H9 (cell line): Measurements from ENCODE around the gene LPAR2. TPM values are rescaled to one million over a fixed set of nuclear protein-coding genes. Genes with fewer than 3 reads are reported as not detected.

Experiments used
- DNase-seq: peaks from one replicate; pipeline ENCODE4 v3.0.0-alpha.2; 2017
- H2AFZ ChIP-seq: one replicate; pipeline ENCODE4 v1.6.1; 2013; ENCODE audit warnings: mild to moderate bottlenecking, low read length, control low read depth, moderate library complexity
- H2AK5ac ChIP-seq: 2 replicates; pipeline ENCODE4 v1.6.1; 2013; ENCODE audit warnings: low read length, control low read depth, mixed read lengths; ENCODE audit not compliant: insufficient read length
- H2BK120ac ChIP-seq: one replicate; pipeline ENCODE4 v1.6.1; 2013; ENCODE audit warnings: low read depth, mild to moderate bottlenecking, low read length, control low read depth, inconsistent platforms; ENCODE audit not compliant: poor library complexity, severe bottlenecking
- H2BK12ac ChIP-seq: 2 replicates; pipeline ENCODE4 v1.6.1; 2013; ENCODE audit warnings: low read length, control low read depth, mixed read lengths, low read depth; ENCODE audit not compliant: insufficient read length
- H2BK15ac ChIP-seq: 2 replicates; pipeline ENCODE4 v1.6.1; 2013; ENCODE audit warnings: low read depth, low read length, control low read depth
- H2BK20ac ChIP-seq: one replicate; pipeline ENCODE4 v1.6.1; 2013; ENCODE audit warnings: low read depth, mild to moderate bottlenecking, low read length, control low read depth, inconsistent platforms; ENCODE audit not compliant: poor library complexity, severe bottlenecking
- H2BK5ac ChIP-seq: 2 replicates; pipeline ENCODE4 v1.6.1; 2013; ENCODE audit warnings: low read length, control low read depth, mixed read lengths; ENCODE audit not compliant: insufficient read length
- H3K14ac ChIP-seq: 2 replicates; pipeline ENCODE4 v1.6.1; 2013; ENCODE audit warnings: low read length, control low read depth; ENCODE audit not compliant: insufficient read depth
- H3K18ac ChIP-seq: 2 replicates; pipeline ENCODE4 v1.6.1; 2013; ENCODE audit warnings: low read depth, mild to moderate bottlenecking, mixed read lengths, low read length, control low read depth; ENCODE audit not compliant: insufficient read length
- H3K23ac ChIP-seq: 2 replicates; pipeline ENCODE4 v1.6.1; 2013; ENCODE audit warnings: low read length, control low read depth, mixed read lengths, low read depth; ENCODE audit not compliant: insufficient read length
- H3K23me2 ChIP-seq: 2 replicates; pipeline ENCODE4 v1.6.1; 2013; ENCODE audit warnings: low read depth, mild to moderate bottlenecking, mixed read lengths, low read length, control low read depth; ENCODE audit not compliant: insufficient read length, poor library complexity, severe bottlenecking
- H3K27ac ChIP-seq: 2 replicates; pipeline ENCODE4 v1.5.1; 2013; ENCODE audit warnings: low read length, control low read depth, mixed read lengths, low read depth; ENCODE audit not compliant: insufficient read length
- H3K27me3 ChIP-seq: 2 replicates; pipeline ENCODE4 v1.6.1; 2013; ENCODE audit warnings: low read length, control low read depth, inconsistent platforms; ENCODE audit not compliant: insufficient read depth
- H3K4ac ChIP-seq: 2 replicates; pipeline ENCODE4 v1.6.1; 2013; ENCODE audit warnings: low read depth, mild to moderate bottlenecking, control low read depth, inconsistent platforms, low read length, moderate library complexity
- H3K4me1 ChIP-seq: 2 replicates; pipeline ENCODE4 v1.6.1; 2013; ENCODE audit warnings: low read length, control low read depth, inconsistent platforms; ENCODE audit not compliant: insufficient read depth
- H3K4me2 ChIP-seq: 2 replicates; pipeline ENCODE4 v1.6.1; 2013; ENCODE audit warnings: low read length, control low read depth, mixed read lengths; ENCODE audit not compliant: insufficient read length, insufficient read depth
- H3K56ac ChIP-seq: 2 replicates; pipeline ENCODE4 v1.6.1; 2013; ENCODE audit warnings: low read depth, mild to moderate bottlenecking, mixed read lengths, low read length, control low read depth; ENCODE audit not compliant: insufficient read length
- H3K79me1 ChIP-seq: 2 replicates; pipeline ENCODE4 v1.6.1; 2013; ENCODE audit warnings: low read depth, mild to moderate bottlenecking, moderate library complexity, low read length, control low read depth, inconsistent platforms; ENCODE audit not compliant: insufficient read depth, poor library complexity, severe bottlenecking
- H3K79me2 ChIP-seq: 2 replicates; pipeline ENCODE4 v1.6.1; 2013; ENCODE audit warnings: low read length, control low read depth, inconsistent platforms; ENCODE audit not compliant: insufficient read depth
- H3K9ac ChIP-seq: 2 replicates; pipeline ENCODE4 v1.6.1; 2013; ENCODE audit warnings: low read length, control low read depth, mixed read lengths; ENCODE audit not compliant: insufficient read length; ENCODE audit errors: extremely low read depth
- H3K9me3 ChIP-seq: one replicate; pipeline ENCODE4 v1.6.1; 2013; ENCODE audit warnings: low read depth, low read length, inconsistent platforms; ENCODE audit not compliant: control insufficient read depth
- H3T11ph ChIP-seq: one replicate; pipeline ENCODE4 v1.6.1; 2013; ENCODE audit warnings: mild to moderate bottlenecking, low read length, control low read depth, inconsistent platforms
- H4K20me1 ChIP-seq: one replicate; pipeline ENCODE4 v1.6.1; 2013; ENCODE audit not compliant: control insufficient read depth, insufficient read length, insufficient read depth
- H4K5ac ChIP-seq: 2 replicates; pipeline ENCODE4 v1.6.1; 2013; ENCODE audit warnings: low read depth, mild to moderate bottlenecking, mixed read lengths, low read length, control low read depth; ENCODE audit not compliant: insufficient read length
- H4K8ac ChIP-seq: replicated peaks from 2 replicates; pipeline ENCODE4 v1.6.1; 2013; ENCODE audit warnings: low read length, control low read depth, mixed read lengths, low read depth; ENCODE audit not compliant: insufficient read length
- H4K91ac ChIP-seq: 2 replicates; pipeline ENCODE4 v1.6.1; 2013; ENCODE audit warnings: low read depth, mild to moderate bottlenecking, moderate library complexity, mixed read lengths, low read length, control low read depth; ENCODE audit not compliant: insufficient read length
- H3K27ac Mint-ChIP-seq, 3 experiments: 2 replicates in 2 of 3; 3 replicates in 1 of 3; pipeline ENCODE4 v1.8.0; 2020 to 2021; ENCODE audit warnings: mixed read lengths in 3 of 3, mild to moderate bottlenecking in 1 of 3, moderate library complexity in 1 of 3
- H3K27me3 Mint-ChIP-seq: 2 replicates; pipeline ENCODE4 v1.8.0; 2021; ENCODE audit warnings: low read depth, mild to moderate bottlenecking, moderate library complexity, mixed read lengths
- H3K36me3 Mint-ChIP-seq, 3 experiments: 2 replicates in 2 of 3; 3 replicates in 1 of 3; pipeline ENCODE4 v1.8.0; 2020 to 2021; ENCODE audit warnings: low read depth in 3 of 3, mixed read lengths in 3 of 3; ENCODE audit not compliant: insufficient read depth in 1 of 3
- H3K4me1 Mint-ChIP-seq, 2 experiments: 2 replicates each; pipeline ENCODE4 v1.8.0; 2020; ENCODE audit warnings: mixed read lengths in 2 of 2
- H3K4me3 Mint-ChIP-seq, 2 experiments: 2 replicates in 1 of 2; 3 replicates in 1 of 2; pipeline ENCODE4 v1.8.0; 2020 to 2021; ENCODE audit warnings: mild to moderate bottlenecking in 2 of 2, mixed read lengths in 2 of 2, moderate library complexity in 1 of 2
- H3K9me3 Mint-ChIP-seq, 2 experiments: 2 replicates in 1 of 2; 3 replicates in 1 of 2; pipeline ENCODE4 v1.8.0; 2020; ENCODE audit warnings: mild to moderate bottlenecking in 2 of 2, mixed read lengths in 2 of 2, moderate library complexity in 1 of 2
- WGBS: extraction: QIAGEN DNeasy Blood & Tissue Kit; methylation state at CpG from one replicate; pipeline ENCODE4 v1.1.7; 2013; ENCODE audit warnings: missing lambda C conversion rate, low lambda C conversion rate, mixed read lengths; ENCODE audit not compliant: insufficient read length; ENCODE audit errors: extremely low coverage; 5-methylcytosine and 5-hydroxymethylcytosine counted together
- total RNA-seq: library from RNA; stranded (reverse); gene quantifications from 2 replicates; pipeline ENCODE4 v1.2.1, GENCODE V29; 2021
- TF ChIP-seq, protein P1 (sequence below): fragments of 200-600 bp; sonication (generic); conservative IDR thresholded peaks from 3 replicates; pipeline ENCODE4 v1.8.0; 2021; ENCODE audit warnings: antibody characterized with exemption, mild to moderate bottlenecking

LPAR2 gene
- total RNA-seq, 1 experiment from 2014 or later = 51.8 TPM

DNA sequence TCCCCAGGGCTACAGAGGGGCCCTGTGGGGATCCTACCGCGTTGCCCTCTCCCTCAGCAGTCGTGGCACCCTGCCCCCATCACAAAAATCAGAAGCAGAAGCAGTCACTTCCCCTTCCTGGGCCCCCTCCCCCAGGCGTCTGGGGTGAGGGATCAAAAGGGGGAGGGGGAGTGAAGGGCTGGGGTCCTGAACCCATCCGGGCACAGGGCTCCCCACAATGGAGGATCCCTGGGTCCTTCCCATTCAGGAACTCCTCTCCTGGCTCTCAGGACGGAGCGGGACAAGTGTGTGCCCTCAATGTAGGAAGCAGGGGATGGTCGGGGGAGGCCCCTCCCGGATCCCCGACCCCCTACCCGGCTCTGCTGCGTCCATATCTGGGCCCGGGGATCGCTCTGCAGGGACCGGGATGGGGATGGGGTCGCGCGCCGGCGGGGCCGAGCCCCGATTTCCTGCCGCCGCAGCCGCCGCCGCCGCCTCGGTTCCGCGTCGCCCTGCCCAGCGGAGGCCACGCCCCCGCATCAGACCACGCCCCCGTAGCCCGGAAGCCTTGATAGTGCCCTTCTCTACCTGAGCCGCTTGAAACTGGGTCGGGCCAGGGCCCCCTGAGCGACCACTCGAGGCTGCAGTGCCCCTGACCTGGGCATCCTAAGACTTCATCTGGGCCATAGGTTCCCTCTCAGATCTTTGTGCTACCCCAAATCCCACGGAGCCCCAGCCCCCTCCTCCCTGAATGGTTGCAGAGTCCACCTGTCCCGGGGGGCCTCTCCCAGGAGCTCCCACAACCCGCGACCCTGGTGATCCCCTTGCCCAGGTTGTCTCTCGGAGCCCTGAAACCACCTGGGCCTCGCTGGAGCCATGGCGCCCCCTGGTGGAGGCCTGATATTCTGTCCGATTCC, 15.4 kb upstream of the LPAR2 start, which contains the start of gene GMIP:
TSS of gene GMIP (minus strand) at position 500 of the 896 bp plus-strand sequence. CDS start at position 372, 128 bp downstream.
- Histone ChIP-seq H3K27me3 (no peaks in the 10 kb centered on the region), H2BK12ac (no peak within 1 kb of the TSS), H3K56ac (no peak within 1 kb of the TSS), H3K79me2 (no peaks in the 10 kb centered on the region), H3K79me1 (no peaks in the 10 kb centered on the region), H2AK5ac (no peak within 1 kb of the TSS), H3K14ac (peak within 1 kb of the TSS; percentile 83), H3K23me2 (peaks cover 8% of the 10 kb centered on the region), H2BK120ac (no peak within 1 kb of the TSS), H3T11ph (no peak within 1 kb of the TSS), H4K5ac (no peak within 1 kb of the TSS), H3K27ac (no peak within 1 kb of the TSS), H2BK20ac (no peak within 1 kb of the TSS), H4K8ac (no peak within 1 kb of the TSS), H2BK15ac (no peak within 1 kb of the TSS), H3K9me3 (no peaks in the 10 kb centered on the region), H4K20me1 (no peaks in the 10 kb centered on the region), H3K4ac (no peak within 1 kb of the TSS), H3K4me1 (no peaks in the 10 kb centered on the region), H4K91ac (no peak within 1 kb of the TSS), H2AFZ (no peak within 1 kb of the TSS), H3K18ac (peak within 1 kb of the TSS; percentile 81), H2BK5ac (no peak within 1 kb of the TSS), H3K23ac (no peak within 1 kb of the TSS), H3K9ac (peak within 1 kb of the TSS; percentile 54), H3K4me2 (peak within 1 kb of the TSS; percentile 78)
- no peaks in the 10 kb centered on the region; a peak in 1 of 5 replicates for H3K9me3 Mint-ChIP-seq
- WGBS = no CpG with 5 or more reads among the region's 50 CpGs
- H3K4me1 Mint-ChIP-seq = peaks cover 6 to 8% of the 10 kb centered on the region in 2 experiments
- peak; percentile 90 for DNase-seq
- peak within 1 kb of the TSS; percentile 89 to 90 for H3K4me3 Mint-ChIP-seq
- no peaks in the 10 kb centered on the region for H3K27me3 Mint-ChIP-seq
- TF ChIP-seq, protein P1, sequence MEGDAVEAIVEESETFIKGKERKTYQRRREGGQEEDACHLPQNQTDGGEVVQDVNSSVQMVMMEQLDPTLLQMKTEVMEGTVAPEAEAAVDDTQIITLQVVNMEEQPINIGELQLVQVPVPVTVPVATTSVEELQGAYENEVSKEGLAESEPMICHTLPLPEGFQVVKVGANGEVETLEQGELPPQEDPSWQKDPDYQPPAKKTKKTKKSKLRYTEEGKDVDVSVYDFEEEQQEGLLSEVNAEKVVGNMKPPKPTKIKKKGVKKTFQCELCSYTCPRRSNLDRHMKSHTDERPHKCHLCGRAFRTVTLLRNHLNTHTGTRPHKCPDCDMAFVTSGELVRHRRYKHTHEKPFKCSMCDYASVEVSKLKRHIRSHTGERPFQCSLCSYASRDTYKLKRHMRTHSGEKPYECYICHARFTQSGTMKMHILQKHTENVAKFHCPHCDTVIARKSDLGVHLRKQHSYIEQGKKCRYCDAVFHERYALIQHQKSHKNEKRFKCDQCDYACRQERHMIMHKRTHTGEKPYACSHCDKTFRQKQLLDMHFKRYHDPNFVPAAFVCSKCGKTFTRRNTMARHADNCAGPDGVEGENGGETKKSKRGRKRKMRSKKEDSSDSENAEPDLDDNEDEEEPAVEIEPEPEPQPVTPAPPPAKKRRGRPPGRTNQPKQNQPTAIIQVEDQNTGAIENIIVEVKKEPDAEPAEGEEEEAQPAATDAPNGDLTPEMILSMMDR = peak; percentile 95
- peak within 1 kb of the TSS; percentile 89 to 98 (median 96) for H3K27ac Mint-ChIP-seq
- H3K36me3 Mint-ChIP-seq = peaks cover 15 to 41% (median 40%) of the 10 kb centered on the region in 3 experiments; a peak in 6 of 7 replicates
